T-cell (primary cell): Measurements from ENCODE around the gene UNC79. TPM values are rescaled to one million over a fixed set of nuclear protein-coding genes. Genes with fewer than 3 reads are reported as not detected.

Experiments used
- ATAC-seq, 4 experiments: fragments of 200-7000 bp in 3 of 4; fragments of 150-1000 bp in 1 of 4; cut with Tn5 transposase; replicated peaks in 1 of 4; 1 replicate in 3 of 4; 2 replicates in 1 of 4; pipeline ENCODE4 v1.10.0; 2021; ENCODE audit warnings: moderate library complexity in 3 of 4, mild to moderate bottlenecking in 2 of 4, moderate number of reproducible peaks in 1 of 4
- CTCF ChIA-PET, 2 donors: fragments of 300-600 bp; sonication (Branson Sonifier 250); formaldehyde crosslinking; loops; one replicate each; lab custom pipeline; 2022; ENCODE audit warnings: antibody characterized with exemption in 2 of 2; lab: Charles Lee
- POLR2A ChIA-PET, 2 donors: fragments of 300-600 bp; sonication (Branson Sonifier 250); formaldehyde crosslinking; loops; one replicate each; lab custom pipeline; 2022; ENCODE audit warnings: antibody characterized with exemption in 2 of 2; lab: Charles Lee
- DNase-seq, 35 experiments: peaks; one replicate each; pipeline versions ENCODE4 v3.0.0 to v3.0.0-alpha.2; 2013 to 2023
- H3K27ac ChIP-seq: one replicate; pipeline ENCODE4 v1.5.1; 2013; ENCODE audit warnings: low read length
- H3K27me3 ChIP-seq, 2 experiments: replicated peaks in 1 of 2; 1 replicate in 1 of 2; 2 replicates in 1 of 2; pipeline versions ENCODE4 v1.6.1 to v1.7.0; 2013; ENCODE audit warnings: low read length in 1 of 2, mixed read lengths in 1 of 2; ENCODE audit not compliant: control insufficient read depth in 2 of 2, insufficient read depth in 2 of 2; ENCODE audit errors: extremely low read depth in 1 of 2
- H3K36me3 ChIP-seq, 2 donors: 1 replicate in 1 of 2; 2 replicates in 1 of 2; pipeline versions ENCODE4 v1.6.1 to v1.7.0; 2013; ENCODE audit warnings: low read length in 1 of 2; ENCODE audit not compliant: control insufficient read depth in 2 of 2, insufficient read depth in 1 of 2; ENCODE audit errors: extremely low read depth in 1 of 2
- H3K4me1 ChIP-seq, 2 experiments: 1 replicate in 1 of 2; 2 replicates in 1 of 2; pipeline versions ENCODE4 v1.6.1 to v1.7.0; 2013; ENCODE audit warnings: low read length in 2 of 2, mixed read lengths in 1 of 2; ENCODE audit not compliant: insufficient read depth in 2 of 2, control insufficient read depth in 1 of 2; ENCODE audit errors: extremely low read depth in 1 of 2
- H3K4me3 ChIP-seq, 2 donors: 1 replicate in 1 of 2; 2 replicates in 1 of 2; pipeline versions ENCODE4 v1.5.1 to v1.7.0; 2013; ENCODE audit warnings: mild to moderate bottlenecking in 2 of 2, low read length in 1 of 2, moderate library complexity in 1 of 2; ENCODE audit not compliant: control insufficient read depth in 1 of 2; ENCODE audit errors: extremely low read depth in 1 of 2
- H3K9me3 ChIP-seq: 2 replicates; pipeline ENCODE4 v1.7.0; 2013
- H3K27ac Mint-ChIP-seq, 2 donors: one replicate each; pipeline ENCODE4 v1.8.0; 2020 to 2021; ENCODE audit warnings: mild to moderate bottlenecking in 2 of 2, mixed read lengths in 2 of 2
- H3K27me3 Mint-ChIP-seq, 2 donors: one replicate each; pipeline ENCODE4 v1.8.0; 2021 to 2022; ENCODE audit warnings: mixed read lengths in 2 of 2
- H3K36me3 Mint-ChIP-seq: one replicate; pipeline ENCODE4 v1.8.0; 2021; ENCODE audit warnings: mixed read lengths
- H3K4me1 Mint-ChIP-seq, 3 donors: one replicate each; pipeline ENCODE4 v1.8.0; 2020 to 2022; ENCODE audit warnings: mixed read lengths in 3 of 3, mild to moderate bottlenecking in 1 of 3
- H3K4me3 Mint-ChIP-seq, 3 donors: one replicate each; pipeline ENCODE4 v1.8.0; 2020 to 2022; ENCODE audit warnings: mild to moderate bottlenecking in 3 of 3, mixed read lengths in 3 of 3, moderate library complexity in 3 of 3
- H3K9me3 Mint-ChIP-seq, 3 donors: one replicate each; pipeline ENCODE4 v1.8.0; 2020 to 2022; ENCODE audit warnings: mixed read lengths in 3 of 3
- WGBS: methylation state at CpG from one replicate; pipeline ENCODE4 v1.1.5; 2013; ENCODE audit warnings: missing lambda C conversion rate; ENCODE audit not compliant: insufficient coverage; 5-methylcytosine and 5-hydroxymethylcytosine counted together
- total RNA-seq, 35 experiments: library from RNA in 6 of 35; stranded (reverse) in 6 of 35; fragments of 120-200 nt in 1 of 35; gene quantifications; one replicate each; pipeline versions ENCODE4 v1.2.1 to v1.2.4 and lab custom pipeline; 2013 to 2026

UNC79 gene
- total RNA-seq, 5 donors from 2014 or later (not counting 1 experiment from before 2014, with no cell fraction given): 0.06 to 0.07 TPM; not detected in 3

DNA sequence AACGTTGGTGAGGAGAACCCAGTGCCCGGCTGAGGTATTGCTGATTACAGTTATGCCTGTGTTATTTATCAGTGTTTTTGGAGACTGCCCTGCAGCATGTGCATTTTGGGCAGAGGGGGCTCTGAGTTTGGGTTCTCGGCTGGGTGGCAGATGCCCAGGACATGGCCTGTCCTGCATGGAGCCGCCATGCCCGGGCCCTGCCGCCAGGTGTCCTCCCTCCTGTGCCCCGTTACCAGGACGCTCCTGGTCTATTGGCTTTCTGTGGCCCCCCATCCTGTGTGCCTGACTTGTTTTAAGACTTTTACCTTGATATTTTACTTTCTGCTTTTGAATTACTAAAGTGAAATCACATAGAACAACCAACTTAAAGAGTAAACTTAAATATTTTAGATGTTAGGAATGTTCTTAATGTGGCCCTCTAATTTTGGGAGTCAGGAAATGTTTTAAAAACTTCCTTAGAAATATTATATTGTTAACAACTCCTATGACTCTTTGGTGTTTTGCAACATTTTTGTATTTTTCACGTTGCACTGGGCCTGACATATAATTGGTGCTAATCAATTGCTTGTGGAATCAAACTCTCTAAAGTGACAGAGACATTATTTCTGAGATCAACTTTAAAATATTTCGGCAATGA is 305.8 kb downstream of the UNC79 start:
- no peaks in the 10 kb centered on the region for H3K36me3 Mint-ChIP-seq
- POLR2A ChIA-PET: no interaction called here
- H3K4me1 Mint-ChIP-seq: no peaks in the 10 kb centered on the region
- 64% methylated on average over 7 of the region's 10 CpGs for WGBS
- no peaks in the 10 kb centered on the region for H3K4me1 ChIP-seq
- H3K27ac ChIP-seq: no peak overlapping the region
- DNase-seq: no peak
- H3K27me3 Mint-ChIP-seq: peaks cover 8 to 14% of the 10 kb centered on the region in 2 donors
- no peaks in the 10 kb centered on the region for H3K9me3 Mint-ChIP-seq
- no peak overlapping the region for H3K27ac Mint-ChIP-seq
- no peaks in the 10 kb centered on the region for H3K36me3 ChIP-seq
- no peak overlapping the region for H3K4me3 ChIP-seq
- CTCF ChIA-PET: no interaction called here
- no peak for ATAC-seq
- H3K27me3 ChIP-seq: peaks cover 0 to 4% of the 10 kb centered on the region in 2 experiments
- no peaks in the 10 kb centered on the region for H3K9me3 ChIP-seq
- H3K4me3 Mint-ChIP-seq: no peak overlapping the region

DNA sequence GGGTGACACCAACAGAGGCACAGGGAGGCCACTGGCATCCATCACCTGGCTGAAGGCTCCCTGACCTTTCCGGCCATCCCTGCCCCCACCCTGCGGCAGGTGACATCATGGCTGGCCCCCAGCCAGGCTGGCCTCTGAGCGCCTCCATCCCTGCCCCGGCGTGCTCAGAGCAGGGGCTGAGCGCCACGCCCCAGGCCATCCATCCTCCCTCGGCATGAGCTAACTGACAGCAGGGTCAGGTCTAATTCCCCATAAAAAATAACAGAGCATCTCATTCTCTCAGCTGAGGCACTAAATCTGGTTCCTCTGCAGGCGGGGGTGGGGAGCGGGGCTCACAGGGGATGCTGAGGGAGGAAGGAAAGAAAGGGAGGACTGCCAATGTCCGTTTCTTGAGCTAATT is 306.9 kb downstream of the UNC79 start:
- CTCF ChIA-PET: interaction anchor here in 1 of 2 donors (0.7 kb wide), 1 partner anchor 16 kb away, joined by 10 read pairs; no protein-coding TSS in a partner anchor
- Mint-ChIP-seq H3K4me1 (no peaks in the 10 kb centered on the region), H3K36me3 (no peaks in the 10 kb centered on the region)

GRCh38 chr14:93741556-93742230 is 311.0 kb downstream of the UNC79 start:
- no peak for ATAC-seq
- Histone ChIP-seq H3K4me3 (no peak overlapping the region), H3K27ac (no peak overlapping the region), H3K4me1 (no peaks in the 10 kb centered on the region), H3K36me3 (no peaks in the 10 kb centered on the region), H3K9me3 (no peaks in the 10 kb centered on the region), H3K27me3 (peaks cover 0 to 16% of the 10 kb centered on the region in 2 experiments)
- Mint-ChIP-seq H3K4me1 (no peaks in the 10 kb centered on the region), H3K4me3 (no peak overlapping the region), H3K36me3 (no peaks in the 10 kb centered on the region), H3K27ac (no peak overlapping the region), H3K27me3 (peaks cover 11 to 20% of the 10 kb centered on the region in 2 donors), H3K9me3 (no peaks in the 10 kb centered on the region)
- no peak for DNase-seq
- WGBS: 87% methylated on average over 6 of the region's 12 CpGs
- CTCF ChIA-PET: no interaction called here
- POLR2A ChIA-PET: no interaction called here

More for the DNA sequence above, 306.9 kb downstream of the UNC79 start:
- H3K27ac Mint-ChIP-seq: no peak overlapping the region
- 82% methylated on average over 8 of the region's 11 CpGs for WGBS
- peaks cover 0 to 4% of the 10 kb centered on the region in 2 experiments for H3K27me3 ChIP-seq
- H3K27ac ChIP-seq: no peak overlapping the region
- no peaks in the 10 kb centered on the region for H3K4me1 ChIP-seq
- POLR2A ChIA-PET: no interaction called here
- no peak for DNase-seq
- no peaks in the 10 kb centered on the region for H3K9me3 Mint-ChIP-seq
- no peaks in the 10 kb centered on the region for H3K36me3 ChIP-seq
- no peaks in the 10 kb centered on the region for H3K9me3 ChIP-seq
- no peak overlapping the region for H3K4me3 ChIP-seq
- no peak for ATAC-seq
- H3K27me3 Mint-ChIP-seq: peaks cover 9 to 14% of the 10 kb centered on the region in 2 donors
- no peak overlapping the region for H3K4me3 Mint-ChIP-seq

GRCh38 chr14:93742761-93743160 is 312.0 kb downstream of the UNC79 start:
- DNase-seq (no peak), ATAC-seq (no peak)
- CTCF ChIA-PET: no interaction called here
- H3K4me1 Mint-ChIP-seq: no peaks in the 10 kb centered on the region
- H3K4me3 ChIP-seq: no peak overlapping the region
- no peaks in the 10 kb centered on the region for H3K9me3 ChIP-seq
- 100% methylated on average over 1 of the region's 8 CpGs for WGBS
- peaks cover 9 to 13% of the 10 kb centered on the region in 2 donors for H3K27me3 Mint-ChIP-seq
- H3K36me3 Mint-ChIP-seq: no peaks in the 10 kb centered on the region
- H3K4me1 ChIP-seq: no peaks in the 10 kb centered on the region
- no peak overlapping the region for H3K4me3 Mint-ChIP-seq
- H3K27me3 ChIP-seq: peaks cover 0 to 18% of the 10 kb centered on the region in 2 experiments
- POLR2A ChIA-PET: no interaction called here
- H3K27ac Mint-ChIP-seq: no peak overlapping the region
- no peaks in the 10 kb centered on the region for H3K9me3 Mint-ChIP-seq
- H3K27ac ChIP-seq: no peak overlapping the region
- no peaks in the 10 kb centered on the region for H3K36me3 ChIP-seq

DNA sequence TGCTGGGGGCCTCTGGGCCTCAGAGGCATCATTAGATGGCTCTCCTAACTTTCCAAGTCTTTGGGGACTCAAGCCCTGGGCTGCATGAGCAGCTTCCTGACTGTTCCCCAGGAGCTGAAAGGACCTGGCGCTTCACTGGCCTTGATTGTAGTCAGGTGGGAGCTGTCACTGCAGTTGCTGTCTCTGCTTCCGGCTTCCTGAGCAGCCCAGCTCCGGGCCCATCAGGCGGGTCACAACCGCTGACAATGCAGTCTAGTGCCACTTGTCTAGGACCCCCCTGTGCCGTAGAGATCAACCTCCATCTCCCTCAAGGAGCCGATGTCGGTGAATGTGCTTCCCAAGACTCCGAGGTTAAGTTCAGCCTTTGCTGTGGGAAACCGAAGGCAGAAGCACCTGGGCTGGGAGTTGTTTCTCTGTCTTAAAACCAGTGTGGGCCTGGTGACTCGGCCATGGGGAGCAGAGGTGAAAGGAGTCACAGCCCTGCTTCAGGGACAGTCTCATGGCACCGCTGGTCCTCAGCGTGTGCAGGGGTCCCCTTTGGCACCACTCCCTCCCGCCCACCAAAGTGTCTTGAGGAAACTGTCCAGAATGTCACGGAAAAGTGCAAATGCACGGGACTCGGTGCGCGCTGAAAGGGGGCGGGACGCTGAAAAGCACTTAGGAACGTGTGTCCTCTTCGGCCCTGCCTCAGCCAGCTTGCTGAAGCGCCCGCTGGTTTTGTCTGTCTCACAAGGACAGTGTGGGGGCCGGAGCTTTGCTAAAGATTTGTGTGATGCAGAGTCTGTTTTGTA is 312.7 kb downstream of the UNC79 start:
- peaks cover 4 to 7% of the 10 kb centered on the region in 2 donors for H3K27me3 Mint-ChIP-seq
- no peak overlapping the region for H3K27ac Mint-ChIP-seq
- no peak overlapping the region for H3K4me3 Mint-ChIP-seq
- no peak overlapping the region for H3K27ac ChIP-seq
- 88% methylated on average over 20 of the region's 26 CpGs for WGBS
- ATAC-seq: no peak
- no peak overlapping the region for H3K4me3 ChIP-seq
- ChIA-PET CTCF (no interaction called here), POLR2A (no interaction called here)
- no peaks in the 10 kb centered on the region for H3K4me1 Mint-ChIP-seq
- no peaks in the 10 kb centered on the region for H3K9me3 Mint-ChIP-seq
- no peaks in the 10 kb centered on the region for H3K36me3 ChIP-seq
- peaks cover 0 to 18% of the 10 kb centered on the region in 2 experiments for H3K27me3 ChIP-seq
- no peaks in the 10 kb centered on the region for H3K4me1 ChIP-seq
- DNase-seq: no peak
- H3K9me3 ChIP-seq: no peaks in the 10 kb centered on the region
- H3K36me3 Mint-ChIP-seq: no peaks in the 10 kb centered on the region

GRCh38 chr14:93744176-93744575 is 313.4 kb downstream of the UNC79 start:
- Mint-ChIP-seq H3K4me3 (no peak overlapping the region), H3K4me1 (no peaks in the 10 kb centered on the region), H3K36me3 (no peaks in the 10 kb centered on the region), H3K27me3 (peaks cover 4 to 7% of the 10 kb centered on the region in 2 donors), H3K9me3 (no peaks in the 10 kb centered on the region), H3K27ac (no peak overlapping the region)
- DNase-seq: no peak
- WGBS: 80% methylated on average over 7 of the region's 14 CpGs
- Histone ChIP-seq H3K36me3 (no peaks in the 10 kb centered on the region), H3K27me3 (peaks cover 0 to 19% of the 10 kb centered on the region in 2 experiments), H3K9me3 (no peaks in the 10 kb centered on the region), H3K4me3 (no peak overlapping the region), H3K4me1 (no peaks in the 10 kb centered on the region), H3K27ac (no peak overlapping the region)
- no peak for ATAC-seq
- POLR2A ChIA-PET: no interaction called here
- CTCF ChIA-PET: no interaction called here
